Heart right ventricle (tissue), 16 donors: ENCODE data around the gene NOVA2. TPM values are rescaled to one million over a fixed set of nuclear protein-coding genes. Genes with fewer than 3 reads are reported as not detected.

Experiments
- ATAC-seq, 8 donors: fragments of 200-7000 bp; cut with Tn5 transposase; one replicate each; pipeline ENCODE4 v1.9.1; 2020; ENCODE audit warnings: mild to moderate bottlenecking in 8 of 8, moderate library complexity in 8 of 8, moderate number of reproducible peaks in 1 of 8
- DNase-seq, 2 donors: peaks; one replicate each; pipeline ENCODE4 v3.0.0-alpha.2; 2020
- H3K27ac ChIP-seq, 10 donors: fragments of 200-600 bp; sonication (generic) in 2 of 10; one replicate each; pipeline versions ENCODE4 v1.5.0 to v1.8.0; 2020 to 2022; ENCODE audit warnings: mild to moderate bottlenecking in 3 of 10
- H3K27me3 ChIP-seq, 7 donors: fragments of 200-600 bp; one replicate each; pipeline ENCODE4 v1.8.0; 2021 to 2022; ENCODE audit warnings: mild to moderate bottlenecking in 2 of 7
- H3K36me3 ChIP-seq, 9 donors: fragments of 200-600 bp; sonication (generic) in 1 of 9; one replicate each; pipeline versions ENCODE4 v1.5.0 to v1.8.0; 2020 to 2022; ENCODE audit warnings: mild to moderate bottlenecking in 2 of 9
- H3K4me1 ChIP-seq, 9 donors: fragments of 200-600 bp; sonication (generic) in 1 of 9; one replicate each; pipeline versions ENCODE4 v1.5.0 to v1.8.0; 2020 to 2022; ENCODE audit warnings: mild to moderate bottlenecking in 4 of 9
- H3K4me3 ChIP-seq, 10 donors: fragments of 200-600 bp; sonication (generic) in 2 of 10; one replicate each; pipeline versions ENCODE4 v1.5.0 to v1.8.0; 2020 to 2022; ENCODE audit warnings: mild to moderate bottlenecking in 7 of 10, moderate library complexity in 2 of 10
- H3K9me3 ChIP-seq, 11 donors: fragments of 200-600 bp in 10 of 11; sonication (generic) in 2 of 11; one replicate each; pipeline versions ENCODE4 v1.5.0 to v1.8.0; 2013 to 2022; ENCODE audit warnings: mild to moderate bottlenecking in 2 of 11, control low read depth in 1 of 11, moderate library complexity in 1 of 11
- CTCF ChIP-seq, 9 donors: fragments of 200-600 bp; sonication (generic) in 2 of 9; IDR thresholded peaks; one replicate each; pipeline versions ENCODE4 v1.5.0 to v1.8.0; 2021 to 2022; ENCODE audit warnings: antibody characterized with exemption in 9 of 9, mild to moderate bottlenecking in 5 of 9, moderate library complexity in 1 of 9
- WGBS, 2 donors: extraction: QIAGEN DNeasy Blood & Tissue Kit; methylation state at CpG; one replicate each; pipeline ENCODE4 v1.1.7; 2013; ENCODE audit warnings: inconsistent platforms in 1 of 2; 5-methylcytosine and 5-hydroxymethylcytosine counted together
- intact Hi-C, 10 donors: fragments of 100-400 bp; cut with DNase I; formaldehyde crosslinking; loops; one replicate each; pipeline versions ENCODE4 v1.11.1 to v1.14.2; 2022
- polyA plus RNA-seq, 2 donors: library from polyadenylated mRNA; stranded (reverse); fragments of 200-250 nt; gene quantifications; one replicate each; pipeline ENCODE4 v1.2.3, GENCODE V29; 2013
- total RNA-seq, 10 donors: library from RNA; stranded (reverse); fragmentation: NEBNext Ultra II Directional in 3 of 10; extraction: Animal tissue kit (Norgen Biotek cat#: 25700) in 3 of 10; gene quantifications; one replicate each; pipeline versions ENCODE4 v1.2.1 to v1.2.4, GENCODE V29; 2021 to 2023
- donor health status: Arrhythmogenic right ventricular cardiomyopathy.
- donor health status: ischemic (EF 13 %, LVEDD 7.1; RV severe dilation, severe dysfunction).
- donor health status: healthy with polysubstance abuse.
- donor health status: DM: no; HTN: yes; CAD: no.
- donor health status: DM: no; HTN: no; CAD: no.
- donor health status: ischemic (EF 25% LVEDD 6.9; RV normal size, moderate dysfunction).
- donor health status: ischemic (EF 25% LVEDD 5.7; RV mildly dilated, moderate dysfunction).
- donor health status: healthy.
- donor health status: DM: yes; HTN: yes; CAD: no.
- donor health status: Ischemic cardiomyopathy.
- donor health status: ischemic (EF 35%, LVEDD 5.7; RV mildly dilated, moderate dysfunction).
- donor health status: nonischemic (EF 11% LVEDD 7.7; RV severe dilation, severe dysfunction).
- donor health status: DM: yes; HTN: yes; CAD: no.
- donor health status: PGD.
- donor health status: ischemic (EF 29% LVEDD 5.4; RV normal size, mild dysfunction).
- donor health status: nonischemic (EF 23%, LVEDD 6.1; RV moderate dilation, normal function).

The NOVA2 gene
- total and polyA plus RNA-seq, 12 donors: 1.6 to 8.2 (median 5.9) TPM

DNA sequence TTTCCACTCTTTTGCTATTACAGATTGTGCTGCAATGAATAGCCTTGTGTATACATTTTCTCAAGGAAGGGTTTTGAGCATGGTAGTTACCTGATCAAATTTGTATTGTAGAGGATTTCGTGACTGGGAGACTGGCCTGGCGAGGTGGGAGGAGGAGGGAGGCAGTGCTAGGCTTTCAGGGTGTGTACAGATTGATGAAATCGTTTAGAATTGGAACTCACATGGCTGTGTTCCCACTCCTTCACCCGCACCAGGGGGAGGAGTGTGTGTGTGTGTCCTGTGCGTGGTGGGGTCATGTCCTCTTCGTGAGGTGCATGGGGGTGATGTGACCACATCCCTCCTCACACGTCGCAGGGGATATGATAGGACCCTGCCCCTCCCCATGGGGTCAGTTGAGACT lies 40.9 kb upstream of the NOVA2 start:
- 50 to 57% methylated on average over 8 of the region's 8 CpGs for WGBS, 2 donors
- H3K27me3 ChIP-seq: peaks cover 0 to 44% (median 28%) of the 10 kb centered on the region in 7 donors

DNA sequence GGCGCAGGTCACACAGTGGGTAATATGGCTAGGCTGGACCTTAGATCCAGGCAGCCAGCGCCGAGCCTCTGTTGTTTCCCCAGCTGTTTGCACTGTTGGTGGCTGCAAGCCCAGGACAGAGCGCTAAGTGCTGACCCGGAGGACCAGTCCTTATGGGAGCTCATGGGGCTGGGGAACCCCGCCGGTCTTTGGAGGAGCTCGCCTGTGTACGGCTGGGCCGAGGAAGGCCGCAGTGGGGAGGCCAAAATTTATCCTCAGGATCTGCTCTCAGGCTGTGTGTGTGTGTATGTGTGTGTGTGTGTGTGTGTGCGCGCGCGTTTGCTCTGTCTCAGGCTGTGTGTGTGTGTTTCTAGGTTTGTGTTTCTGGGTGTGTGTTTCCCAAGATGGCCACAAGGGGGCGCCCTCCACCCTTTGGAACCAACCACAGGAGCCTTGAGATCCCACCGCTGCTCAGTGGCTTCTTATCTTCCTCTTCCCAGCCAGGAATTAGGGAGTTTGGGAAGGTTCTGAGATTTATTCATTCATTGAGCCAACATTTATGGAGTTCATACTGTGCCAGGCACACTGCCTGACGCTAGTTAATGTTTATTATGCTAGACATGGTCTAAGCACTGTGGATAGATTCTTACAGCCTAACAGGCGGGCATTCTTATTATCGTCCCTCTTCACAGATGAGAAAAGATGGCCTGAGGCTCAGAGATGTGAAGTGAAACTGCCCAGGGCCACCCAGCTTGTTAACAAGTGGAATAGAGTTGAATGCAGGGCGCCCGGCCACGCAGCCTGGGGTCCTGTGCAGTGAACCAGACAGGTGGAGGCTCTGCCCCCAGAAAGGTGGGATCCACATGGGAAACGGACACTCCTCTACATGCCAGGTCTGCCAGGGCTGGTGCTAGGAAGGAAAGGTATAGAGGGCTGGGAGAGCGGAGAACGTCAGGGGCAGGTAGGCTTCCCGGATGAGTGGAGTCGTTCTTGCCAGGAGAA lies 36.2 kb upstream of the NOVA2 start:
- H3K36me3 ChIP-seq: peaks cover 0 to 34% (median 11%) of the 10 kb centered on the region in 9 donors
- no peak overlapping the region for H3K4me3 ChIP-seq
- 59 to 64% methylated on average over 28 of the region's 28 CpGs for WGBS, 2 donors
- peaks cover 0 to 31% (median 21%) of the 10 kb centered on the region in 7 donors for H3K27me3 ChIP-seq
- H3K27ac ChIP-seq: no peak overlapping the region
- peaks cover 0 to 10% (median 5%) of the 10 kb centered on the region in 9 donors for H3K4me1 ChIP-seq
- intact Hi-C loops: loop anchor here in 6 of 10 donors (5.0 to 10.0 kb wide), 5 partner anchors 78 to 195 kb away; partner anchors contain the start of genes NANOS2 (in 3 of the 6) and RSPH6A (in 1 of the 6)
- peak; percentile 64 to 65 for DNase-seq
- peak; percentile 79 to 90 (median 85) for TF ChIP-seq CTCF (IDR thresholded peaks at IDR 0.05)
- no peaks in the 10 kb centered on the region for H3K9me3 ChIP-seq
- peak; percentile 60 to 87 (median 80) for ATAC-seq

More for the DNA sequence above, 40.9 kb upstream of the NOVA2 start:
- TF ChIP-seq CTCF (IDR thresholded peaks at IDR 0.05): no peak
- DNase-seq (no peak), ATAC-seq (no peak)
- Histone ChIP-seq H3K4me1 (peaks cover 3 to 25% (median 21%) of the 10 kb centered on the region in 9 donors), H3K4me3 (peak overlapping the region in 6 of 10 donors; percentile 7 to 75 (median 50)), H3K27ac (no peak overlapping the region), H3K9me3 (no peaks in the 10 kb centered on the region), H3K36me3 (peaks cover 0 to 14% (median 2%) of the 10 kb centered on the region in 9 donors)
- intact Hi-C loops: loop anchor here in 4 of 10 donors (5.0 to 10.0 kb wide), 3 partner anchors 90 to 200 kb away; partner anchors contain the start of genes NANOS2 (in 2 of the 4) and RSPH6A (in 1 of the 4)

DNA sequence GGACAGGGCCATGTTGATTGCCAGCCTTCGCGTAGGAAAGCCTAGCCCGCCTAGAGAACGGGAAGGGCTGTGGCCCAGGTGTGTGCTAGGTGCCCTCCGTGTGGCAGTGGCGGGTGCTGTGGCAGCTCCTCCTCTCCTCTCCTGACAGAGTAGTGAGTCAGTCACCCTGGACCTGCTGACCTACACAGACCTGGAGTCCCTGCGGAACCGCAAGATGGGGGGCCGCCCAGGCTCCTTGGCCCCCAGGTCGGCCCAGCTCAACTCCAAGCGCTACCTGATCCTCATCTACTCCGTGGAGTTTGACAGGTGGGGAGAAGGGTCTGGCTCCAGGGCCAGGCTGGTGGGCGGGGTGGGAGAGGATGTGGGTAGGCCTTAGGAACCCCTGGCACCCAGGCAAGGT lies 32.7 kb upstream of the NOVA2 start:
- no peak overlapping the region for H3K27ac ChIP-seq
- ATAC-seq (no peak), DNase-seq (no peak)
- peaks cover 0 to 40% (median 12%) of the 10 kb centered on the region in 9 donors for H3K36me3 ChIP-seq
- H3K27me3 ChIP-seq: no peaks in the 10 kb centered on the region
- no peak for TF ChIP-seq CTCF (IDR thresholded peaks at IDR 0.05)
- 97 to 98% methylated on average over 13 of the region's 13 CpGs for WGBS, 2 donors
- intact Hi-C loops: loop anchor here in 3 of 10 donors (5.0 to 10.0 kb wide), 2 partner anchors 74 to 92 kb away; partner anchors contain the start of gene NANOS2 (in 1 of the 3)
- no peak overlapping the region for H3K4me3 ChIP-seq
- peaks cover 0 to 5% (median 0%) of the 10 kb centered on the region in 9 donors for H3K4me1 ChIP-seq
- no peaks in the 10 kb centered on the region for H3K9me3 ChIP-seq

- ATAC-seq (no peak), DNase-seq (no peak)
- no peak overlapping the region for H3K4me3 ChIP-seq
- no peaks in the 10 kb centered on the region for H3K9me3 ChIP-seq
- intact Hi-C loops: loop anchor here in 1 of 10 donors (10.0 kb wide), 1 partner anchor 88 kb away; the partner anchor contains the start of gene NANOS2
- no peak overlapping the region for H3K27ac ChIP-seq
- 94 to 98% methylated on average over 15 of the region's 15 CpGs for WGBS, 2 donors
- H3K27me3 ChIP-seq: peaks cover 0 to 20% (median 0%) of the 10 kb centered on the region in 7 donors
- no peak for TF ChIP-seq CTCF (IDR thresholded peaks at IDR 0.05)
- H3K36me3 ChIP-seq: peaks cover 0 to 39% (median 12%) of the 10 kb centered on the region in 9 donors
- peaks cover 0 to 15% (median 5%) of the 10 kb centered on the region in 9 donors for H3K4me1 ChIP-seq
Observed at GRCh38 chr19:46002678-46003275, 29.1 kb upstream of the NOVA2 start.
